Spleen (tissue), 11 donors: ENCODE data around the gene SLC9A7. TPM values are rescaled to one million over a fixed set of nuclear protein-coding genes. Genes with fewer than 3 reads are reported as not detected.

Source experiments
- DNase-seq: peaks from one replicate; pipeline ENCODE4 v3.0.0-alpha.2; 2020
- H3K27ac ChIP-seq, 8 donors: fragments of 200-600 bp; sonication (generic) in 7 of 8; 1 replicate in 4 of 8; 2 replicates in 4 of 8; pipeline versions ENCODE4 v1.5.0 to v1.8.0; 2016 to 2021; ENCODE audit warnings: inconsistent platforms in 4 of 8, mild to moderate bottlenecking in 4 of 8, moderate library complexity in 1 of 8
- H3K27me3 ChIP-seq, 7 donors: fragments of 200-600 bp; sonication (generic) in 6 of 7; replicated peaks in 1 of 7; 1 replicate in 4 of 7; 2 replicates in 3 of 7; pipeline versions ENCODE4 v1.5.0 to v1.8.0; 2016 to 2021; ENCODE audit warnings: inconsistent platforms in 3 of 7, mild to moderate bottlenecking in 1 of 7
- H3K36me3 ChIP-seq, 6 donors: fragments of 200-600 bp; sonication (generic) in 5 of 6; 1 replicate in 4 of 6; 2 replicates in 2 of 6; pipeline versions ENCODE4 v1.5.0 to v1.8.0; 2016 to 2021; ENCODE audit warnings: inconsistent platforms in 2 of 6
- H3K4me1 ChIP-seq, 6 donors: fragments of 200-600 bp; sonication (generic) in 5 of 6; 1 replicate in 3 of 6; 2 replicates in 3 of 6; pipeline versions ENCODE4 v1.5.0 to v1.8.0; 2016 to 2021; ENCODE audit warnings: inconsistent platforms in 3 of 6
- H3K4me3 ChIP-seq, 8 donors: fragments of 200-600 bp; sonication (generic) in 7 of 8; 1 replicate in 4 of 8; 2 replicates in 4 of 8; pipeline versions ENCODE4 v1.5.0 to v1.8.0; 2016 to 2021; ENCODE audit warnings: inconsistent platforms in 4 of 8, mild to moderate bottlenecking in 4 of 8, moderate library complexity in 2 of 8
- H3K9me3 ChIP-seq, 8 donors: fragments of 200-600 bp; sonication (generic) in 7 of 8; 1 replicate in 4 of 8; 2 replicates in 4 of 8; pipeline versions ENCODE4 v1.5.0 to v1.8.0; 2016 to 2021; ENCODE audit warnings: inconsistent platforms in 4 of 8
- CTCF ChIP-seq, 11 experiments: fragments of 200-600 bp in 7 of 11; fragments of 450-650 bp in 4 of 11; sonication (generic) in 4 of 11; IDR thresholded peaks in 8 of 11; conservative IDR thresholded peaks in 3 of 11; 1 replicate in 7 of 11; 2 replicates in 4 of 11; pipeline versions ENCODE4 v1.4.0 to v1.8.0; 2016 to 2021; ENCODE audit warnings: antibody characterized with exemption in 11 of 11, inconsistent platforms in 4 of 11, mild to moderate bottlenecking in 1 of 11
- POLR2A ChIP-seq, 3 donors: fragments of 450-650 bp; IDR thresholded peaks; one replicate each; pipeline ENCODE4 v1.5.1; 2017; ENCODE audit warnings: antibody characterized with exemption in 3 of 3, mild to moderate bottlenecking in 1 of 3
- POLR2AphosphoS5 ChIP-seq, 3 donors: sonication (generic); formaldehyde crosslinking; IDR thresholded peaks; one replicate each; pipeline ENCODE4 v1.5.1; 2017; ENCODE audit warnings: antibody characterized with exemption in 3 of 3
- WGBS, 5 donors: extraction: QIAGEN DNeasy Blood & Tissue Kit in 3 of 5; methylation state at CpG; one replicate each; pipeline versions ENCODE4 v1.1.5 to v1.1.7; 2013 to 2018; 5-methylcytosine and 5-hydroxymethylcytosine counted together
- intact Hi-C: fragments of 100-400 bp; cut with DNase I; formaldehyde crosslinking; loops from one replicate; pipeline ENCODE4 v1.15.0; 2023; ENCODE audit warnings: low total_unique reads
- polyA plus RNA-seq, 3 donors: library from polyadenylated mRNA; stranded (reverse); fragments of 200-250 nt; gene quantifications; one replicate each; pipeline ENCODE4 v1.2.1, GENCODE V29; 2013
- total RNA-seq, 7 donors: library from RNA; depleted of rRNA in 3 of 7; stranded (reverse); fragments of >200 nt in 3 of 7; fragmentation: NEBNext Ultra II Directional in 4 of 7; extraction: Animal tissue kit (Norgen Biotek cat#: 25700) in 4 of 7; gene quantifications; one replicate each; pipeline versions ENCODE4 v1.1.0 to v1.2.1, GENCODE V29; 2016 to 2021
- donor health status: healthy with polysubstance abuse.
- donor health status: DM: no; HTN: no; CAD: no; lungs with moderate emphysema.
- donor health status: DM: no; HTN: no; CAD: no.
- donor health status: Bipolar disorder and iron deficiency.
- donor health status: healthy.
- donor health status: DM: no; HTN: no; CAD: no.
- donor health status: DM: yes; HTN: yes; CAD: no.

Gene SLC9A7
- total and polyA plus RNA-seq, 10 donors: 3.2 to 25.2 (median 11.1) TPM

GRCh38 chrX:46621572-46621971, 137.3 kb downstream of the SLC9A7 start:
- no peak for DNase-seq
- intact Hi-C loops: no loop called here
- Histone ChIP-seq H3K9me3 (peaks cover 0 to 14% (median 0%) of the 10 kb centered on the region in 8 donors), H3K27ac (peak overlapping the region in 1 of 8 donors; percentile 64), H3K4me3 (no peak overlapping the region), H3K36me3 (peaks cover 0 to 26% (median 0%) of the 10 kb centered on the region in 6 donors), H3K27me3 (no peaks in the 10 kb centered on the region), H3K4me1 (peaks cover 0 to 10% (median 0%) of the 10 kb centered on the region in 6 donors)
- TF ChIP-seq POLR2A (IDR thresholded peaks at IDR 0.05) (no peak), POLR2AphosphoS5 (IDR thresholded peaks at IDR 0.05) (no peak), CTCF (IDR thresholded peaks at IDR 0.05 in 8 of 11, conservative IDR thresholded peaks at IDR 0.05 in 3 of 11) (no peak)
- 61 to 86% (median 79%) methylated on average over 3 of the region's 3 CpGs for WGBS, 5 donors

GRCh38 chrX:46620505-46620904, 138.4 kb downstream of the SLC9A7 start:
- no peak overlapping the region for H3K4me3 ChIP-seq
- peaks cover 0 to 26% (median 0%) of the 10 kb centered on the region in 6 donors for H3K36me3 ChIP-seq
- H3K27ac ChIP-seq: no peak overlapping the region
- no peaks in the 10 kb centered on the region for H3K27me3 ChIP-seq
- DNase-seq: no peak
- intact Hi-C loops: no loop called here
- no peaks in the 10 kb centered on the region for H3K4me1 ChIP-seq
- WGBS, 5 donors: 68 to 87% (median 80%) methylated on average over 4 of the region's 4 CpGs
- TF ChIP-seq CTCF (IDR thresholded peaks at IDR 0.05 in 8 of 11, conservative IDR thresholded peaks at IDR 0.05 in 3 of 11) (no peak), POLR2AphosphoS5 (IDR thresholded peaks at IDR 0.05) (no peak), POLR2A (IDR thresholded peaks at IDR 0.05) (no peak)
- H3K9me3 ChIP-seq: peaks cover 0 to 14% (median 0%) of the 10 kb centered on the region in 8 donors

- DNase-seq: no peak
- no peak overlapping the region for H3K27ac ChIP-seq
- H3K27me3 ChIP-seq: no peaks in the 10 kb centered on the region
- peaks cover 0 to 14% (median 0%) of the 10 kb centered on the region in 8 donors for H3K9me3 ChIP-seq
- no peaks in the 10 kb centered on the region for H3K4me1 ChIP-seq
- TF ChIP-seq CTCF (IDR thresholded peaks at IDR 0.05 in 8 of 11, conservative IDR thresholded peaks at IDR 0.05 in 3 of 11) (no peak), POLR2AphosphoS5 (IDR thresholded peaks at IDR 0.05) (no peak), POLR2A (IDR thresholded peaks at IDR 0.05) (no peak)
- intact Hi-C loops: no loop called here
- H3K4me3 ChIP-seq: no peak overlapping the region
- H3K36me3 ChIP-seq: peaks cover 0 to 36% (median 0%) of the 10 kb centered on the region in 6 donors
Observed at GRCh38 chrX:46618947-46619346, 140.0 kb downstream of the SLC9A7 start.

- H3K4me3 ChIP-seq: no peak overlapping the region
- H3K9me3 ChIP-seq: peaks cover 0 to 14% (median 0%) of the 10 kb centered on the region in 8 donors
- no peak for DNase-seq
- H3K27me3 ChIP-seq: no peaks in the 10 kb centered on the region
- H3K4me1 ChIP-seq: no peaks in the 10 kb centered on the region
- intact Hi-C loops: no loop called here
- TF ChIP-seq CTCF (IDR thresholded peaks at IDR 0.05 in 8 of 11, conservative IDR thresholded peaks at IDR 0.05 in 3 of 11) (no peak), POLR2A (IDR thresholded peaks at IDR 0.05) (no peak), POLR2AphosphoS5 (IDR thresholded peaks at IDR 0.05) (no peak)
- peaks cover 0 to 36% (median 0%) of the 10 kb centered on the region in 6 donors for H3K36me3 ChIP-seq
- H3K27ac ChIP-seq: no peak overlapping the region
Observed at GRCh38 chrX:46617906-46618305, 141.0 kb downstream of the SLC9A7 start.
